HL-60 (cell line): ENCODE results near the gene FAM216B.

ENCODE experiments used
- CTCF ChIP-seq: IDR thresholded peaks from one replicate; pipeline ENCODE4 v1.5.1; 2011; ENCODE audit warnings: low read length, control low read depth, inconsistent platforms; ENCODE audit not compliant: insufficient read depth
- GABPA ChIP-seq: IDR thresholded peaks from 2 replicates; pipeline ENCODE4 v1.6.1; 2012; ENCODE audit warnings: low read depth
- POLR2AphosphoS5 ChIP-seq: IDR thresholded peaks from 2 replicates; pipeline ENCODE4 v1.6.1; 2012; ENCODE audit warnings: low read depth

DNA sequence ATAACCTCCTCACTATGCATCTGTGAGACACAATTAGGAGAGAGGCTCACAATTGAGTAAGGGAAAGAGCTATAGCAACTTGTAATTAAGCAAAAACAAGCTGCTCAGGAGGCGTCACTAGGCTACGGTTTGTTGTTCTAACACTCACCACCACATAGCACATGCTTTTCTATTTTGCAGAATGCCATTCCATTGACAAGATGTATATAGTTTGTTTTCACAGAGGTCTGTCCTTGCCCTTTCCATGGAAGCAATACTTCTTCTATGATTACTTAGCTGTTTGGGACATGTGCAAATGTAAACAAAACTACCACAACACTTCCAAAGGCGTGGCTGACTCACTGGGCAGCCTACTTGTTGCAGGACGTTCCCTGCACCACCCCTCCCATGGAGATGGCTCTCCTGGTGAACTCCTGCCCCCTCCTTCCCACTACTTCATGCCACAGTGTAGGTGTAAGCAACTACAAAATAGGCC, 33.9 kb upstream of the FAM216B start:
- TF ChIP-seq CTCF (no peak), POLR2AphosphoS5 (no peak), GABPA (no peak)
